Nephron (organoid): Measurements from ENCODE around the gene NSFL1C.

Source experiments
- H3K27ac Mint-ChIP-seq, 3 experiments: 2 replicates each; pipeline ENCODE4 v1.8.0; 2020; ENCODE audit warnings: mixed read lengths in 3 of 3, mild to moderate bottlenecking in 2 of 3, moderate library complexity in 1 of 3
- H3K27me3 Mint-ChIP-seq: 2 replicates; pipeline ENCODE4 v1.8.0; 2021; ENCODE audit warnings: low read depth, mild to moderate bottlenecking, moderate library complexity, mixed read lengths
- H3K36me3 Mint-ChIP-seq: 2 replicates; pipeline ENCODE4 v1.8.0; 2020; ENCODE audit warnings: low read depth, mixed read lengths
- H3K4me1 Mint-ChIP-seq: 2 replicates; pipeline ENCODE4 v1.8.0; 2020; ENCODE audit warnings: mixed read lengths
- H3K4me3 Mint-ChIP-seq, 3 experiments: 2 replicates each; pipeline ENCODE4 v1.8.0; 2020; ENCODE audit warnings: mild to moderate bottlenecking in 3 of 3, mixed read lengths in 3 of 3, moderate library complexity in 2 of 3
- H3K9me3 Mint-ChIP-seq: 2 replicates; pipeline ENCODE4 v1.8.0; 2020; ENCODE audit warnings: mixed read lengths
- CTCF ChIP-seq, 3 experiments: fragments of 200-600 bp; sonication (generic); IDR thresholded peaks; one replicate each; pipeline ENCODE4 v1.5.0; 2021; ENCODE audit warnings: antibody characterized with exemption in 3 of 3; ENCODE audit not compliant: unreplicated experiment in 3 of 3

Gene NSFL1C

GRCh38 chr20:1478566-1478965 lies 11.9 kb upstream of the NSFL1C start:
- Mint-ChIP-seq H3K36me3 (no peaks in the 10 kb centered on the region), H3K4me3 (no peak overlapping the region), H3K27me3 (peaks cover 36% of the 10 kb centered on the region), H3K4me1 (no peaks in the 10 kb centered on the region), H3K9me3 (no peaks in the 10 kb centered on the region), H3K27ac (no peak overlapping the region)
- TF ChIP-seq CTCF (IDR thresholded peaks at IDR 0.05; ENCODE audit: unreplicated experiment in 3 of 3), result no peak

GRCh38 chr20:1477896-1478490 lies 11.3 kb upstream of the NSFL1C start:
- no peak for TF ChIP-seq CTCF (IDR thresholded peaks at IDR 0.05; ENCODE audit: unreplicated experiment in 3 of 3)
- Mint-ChIP-seq H3K36me3 (no peaks in the 10 kb centered on the region), H3K9me3 (no peaks in the 10 kb centered on the region), H3K27ac (no peak overlapping the region), H3K4me3 (no peak overlapping the region), H3K4me1 (no peaks in the 10 kb centered on the region), H3K27me3 (peaks cover 30% of the 10 kb centered on the region)

GRCh38 chr20:1474817-1475603 lies 8.4 kb upstream of the NSFL1C start:
- Mint-ChIP-seq H3K4me3 (no peak overlapping the region), H3K9me3 (no peaks in the 10 kb centered on the region), H3K27ac (no peak overlapping the region), H3K36me3 (no peaks in the 10 kb centered on the region), H3K27me3 (peaks cover 17% of the 10 kb centered on the region), H3K4me1 (peaks cover 6% of the 10 kb centered on the region)
- TF ChIP-seq CTCF (IDR thresholded peaks at IDR 0.05; ENCODE audit: unreplicated experiment in 3 of 3), result no peak

GRCh38 chr20:1474325-1474724 lies 7.7 kb upstream of the NSFL1C start:
- Mint-ChIP-seq H3K27ac (no peak overlapping the region), H3K4me3 (no peak overlapping the region), H3K36me3 (no peaks in the 10 kb centered on the region), H3K27me3 (peaks cover 14% of the 10 kb centered on the region), H3K9me3 (no peaks in the 10 kb centered on the region), H3K4me1 (peaks cover 10% of the 10 kb centered on the region)
- no peak for TF ChIP-seq CTCF (IDR thresholded peaks at IDR 0.05; ENCODE audit: unreplicated experiment in 3 of 3)

- no peak for TF ChIP-seq CTCF (IDR thresholded peaks at IDR 0.05; ENCODE audit: unreplicated experiment in 3 of 3)
- Mint-ChIP-seq H3K27me3 (peaks cover 12% of the 10 kb centered on the region), H3K9me3 (no peaks in the 10 kb centered on the region), H3K4me1 (peaks cover 10% of the 10 kb centered on the region), H3K27ac (no peak overlapping the region), H3K4me3 (no peak overlapping the region), H3K36me3 (no peaks in the 10 kb centered on the region)
Measured at GRCh38 chr20:1473246-1474220, 6.9 kb upstream of the NSFL1C start.
